Left renal cortex interstitium (tissue), 4 donors: Measurements from ENCODE around the gene CIDEB. TPM values are rescaled to one million over a fixed set of nuclear protein-coding genes. Genes with fewer than 3 reads are reported as not detected.

Experiments used
- DNase-seq, 4 donors: peaks; one replicate each; pipeline ENCODE4 v3.0.0-alpha.2; 2013; ENCODE audit warnings: low read depth in 4 of 4, low spot score in 2 of 4, missing footprints in 1 of 4
- polyA plus RNA-seq, 4 donors: library from polyadenylated mRNA; unstranded; fragments of 120-200 nt; gene quantifications; one replicate each; pipeline ENCODE4 v1.2.1, GENCODE V29; 2013; ENCODE audit not compliant: insufficient read length in 4 of 4

The CIDEB gene
- polyA plus RNA-seq, 4 donors, result 22.4 to 25.3 (median 23.9) TPM

DNA sequence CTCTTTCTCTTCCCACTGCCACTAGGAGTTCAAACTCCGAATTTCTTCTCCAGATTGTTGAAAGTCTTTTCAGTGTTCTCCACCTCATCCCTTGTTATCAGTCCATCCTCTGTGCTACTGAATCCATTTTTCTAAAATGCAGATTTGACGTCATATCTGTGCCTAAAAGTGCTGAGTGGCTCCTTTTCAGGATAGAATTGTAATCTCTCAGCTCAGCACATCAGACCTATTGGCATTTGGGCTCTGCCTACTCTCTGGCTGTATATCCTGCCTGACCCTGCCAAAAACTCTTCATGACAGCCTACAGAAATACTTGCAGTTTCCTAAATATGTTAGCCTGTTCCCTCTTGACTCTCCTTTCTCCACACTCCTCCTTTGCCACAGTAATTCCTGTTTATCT lies 35.3 kb downstream of the CIDEB start:
- no peak for DNase-seq

GRCh38 chr14:24271834-24272263 lies 35.9 kb downstream of the CIDEB start:
- no peak for DNase-seq

GRCh38 chr14:24271134-24271833 lies 36.5 kb downstream of the CIDEB start, which contains the start of gene RABGGTA:
Gene RABGGTA (minus strand): TSS chr14:24271597. CDS start chr14:24271115, 482 bp downstream.
- DNase-seq, result peak; percentile 63 to 83 (median 77)

DNA sequence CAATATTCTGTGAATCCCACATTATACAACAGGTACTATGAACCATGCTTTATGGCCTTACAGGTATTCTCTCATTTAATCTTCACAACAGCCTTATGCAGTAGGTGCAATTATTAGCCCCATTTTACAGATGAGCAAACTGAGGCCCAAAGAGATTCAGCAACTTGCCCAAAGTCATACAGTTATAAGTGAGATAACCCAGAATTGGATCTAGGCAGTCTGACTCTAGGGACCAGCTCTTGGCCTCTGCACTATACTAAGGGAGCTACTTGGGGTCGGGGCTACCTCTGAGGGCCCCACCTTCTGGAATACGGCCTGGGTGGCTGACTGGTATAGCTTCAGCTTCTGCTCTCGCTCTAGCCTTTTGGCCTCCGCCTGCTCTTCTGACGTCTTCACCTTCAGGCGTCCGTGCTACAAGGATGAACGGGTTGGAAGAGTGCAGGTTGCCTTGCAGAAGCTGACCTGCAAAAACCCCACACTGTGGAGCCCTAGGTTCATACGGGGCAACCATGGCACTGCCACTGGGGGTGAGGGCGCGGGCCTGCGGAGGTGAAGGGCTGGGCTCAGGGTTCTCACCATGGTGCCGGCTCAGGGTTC lies 37.1 kb downstream of the CIDEB start:
- no peak for DNase-seq

DNA sequence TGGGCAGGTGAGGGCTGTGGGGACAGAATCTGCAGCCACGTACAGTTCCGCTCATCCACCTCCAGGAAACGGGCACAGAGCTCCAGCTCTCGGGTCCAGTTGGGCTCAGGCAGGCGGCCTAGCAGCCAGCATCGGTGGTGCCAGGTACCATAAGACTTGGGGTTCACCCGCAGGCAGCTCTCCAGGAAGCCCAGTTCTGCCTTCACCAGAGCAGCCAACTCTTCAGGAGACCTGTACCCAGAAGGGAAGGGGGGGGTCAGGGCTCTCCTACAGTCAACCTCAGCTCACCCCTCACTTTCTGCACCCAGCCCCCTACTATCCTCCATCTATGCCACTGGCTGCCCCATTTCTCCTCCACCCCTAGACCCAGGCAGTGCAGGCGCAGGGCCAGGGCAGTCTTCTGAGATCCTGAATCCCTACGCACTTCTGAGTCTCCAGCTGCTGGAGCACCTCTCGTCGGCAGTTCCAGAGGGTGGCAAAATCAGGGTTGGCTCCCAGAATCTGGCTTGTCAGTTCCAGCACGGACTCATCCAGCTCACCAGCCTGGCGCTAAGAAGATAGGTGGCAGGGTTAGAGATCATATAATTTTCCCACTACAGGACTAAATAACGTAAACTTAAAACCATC lies 37.8 kb downstream of the CIDEB start:
- no peak for DNase-seq

- no peak for DNase-seq
Observed at GRCh38 chr14:24269368-24269767, 38.4 kb downstream of the CIDEB start.

GRCh38 chr14:24268225-24268624 lies 39.6 kb downstream of the CIDEB start:
- DNase-seq, result no peak

DNA sequence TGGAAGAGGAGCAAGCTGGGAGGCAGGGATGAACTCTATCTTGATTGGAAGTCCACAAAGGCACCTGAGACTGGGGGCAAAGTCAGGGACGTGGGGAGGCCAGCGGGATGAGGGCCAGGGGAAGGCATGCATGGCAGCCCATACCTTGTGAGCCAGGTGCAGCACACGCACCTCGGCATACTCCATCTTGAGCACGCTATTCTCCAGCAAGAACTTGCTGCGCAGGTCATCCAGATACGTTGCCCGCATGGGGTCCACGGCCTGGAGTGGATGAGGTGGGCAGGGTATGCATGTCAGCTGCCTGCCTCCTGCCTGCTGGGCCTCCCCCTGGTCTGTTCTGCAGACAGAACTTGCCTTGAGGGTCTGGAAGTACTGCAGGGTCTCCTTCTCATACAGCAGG lies 40.3 kb downstream of the CIDEB start:
- no peak for DNase-seq

GRCh38 chr14:24266344-24267244 lies 41.2 kb downstream of the CIDEB start:
- no peak for DNase-seq

- DNase-seq, result no peak
Observed at GRCh38 chr14:24264298-24264697, 43.5 kb downstream of the CIDEB start.

DNA sequence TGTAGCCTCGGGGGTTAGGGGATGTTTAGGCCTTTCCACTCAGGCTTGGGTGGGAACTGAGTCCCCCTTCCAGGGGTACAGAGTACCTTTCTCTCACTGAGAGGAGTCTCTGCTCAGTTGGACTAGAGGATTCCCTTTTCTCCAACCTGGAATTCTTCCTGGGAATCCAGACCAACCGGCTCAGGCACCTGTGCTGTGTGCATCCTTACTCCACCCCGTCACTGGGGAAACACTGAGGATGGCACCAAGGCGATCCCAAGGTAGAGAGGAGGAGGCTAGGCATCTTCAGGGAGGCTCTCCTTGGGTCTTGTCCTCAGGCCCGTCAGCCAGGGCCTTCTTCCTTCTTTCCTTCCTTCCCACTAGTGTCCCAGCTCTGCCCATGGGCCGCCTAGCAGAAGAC lies 43.9 kb downstream of the CIDEB start:
- no peak for DNase-seq

- no peak for DNase-seq
Observed at GRCh38 chr14:24262821-24263733, 44.7 kb downstream of the CIDEB start, which contains the start of gene TGM1. Gene TGM1 (minus strand): TSS chr14:24263177. CDS start chr14:24262352, 825 bp downstream.

DNA sequence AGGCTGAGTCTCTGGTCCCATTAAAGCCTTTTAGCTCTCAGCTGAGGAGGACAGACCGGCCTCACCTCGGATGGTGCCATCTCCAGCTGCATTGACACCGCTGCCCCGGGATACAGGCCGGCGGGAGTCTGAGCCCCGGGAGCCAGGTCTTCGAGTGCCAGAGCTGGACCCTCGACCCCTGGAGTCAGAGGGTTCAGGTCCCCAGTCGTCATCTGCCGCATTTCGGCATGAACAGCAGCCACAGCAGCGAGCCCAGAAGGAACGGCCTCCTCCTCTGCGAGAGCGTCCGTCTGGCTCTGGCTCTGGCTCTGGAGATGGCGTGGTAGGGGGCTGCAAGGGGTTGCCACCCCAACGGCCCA lies 45.8 kb downstream of the CIDEB start:
- DNase-seq, result no peak

DNA sequence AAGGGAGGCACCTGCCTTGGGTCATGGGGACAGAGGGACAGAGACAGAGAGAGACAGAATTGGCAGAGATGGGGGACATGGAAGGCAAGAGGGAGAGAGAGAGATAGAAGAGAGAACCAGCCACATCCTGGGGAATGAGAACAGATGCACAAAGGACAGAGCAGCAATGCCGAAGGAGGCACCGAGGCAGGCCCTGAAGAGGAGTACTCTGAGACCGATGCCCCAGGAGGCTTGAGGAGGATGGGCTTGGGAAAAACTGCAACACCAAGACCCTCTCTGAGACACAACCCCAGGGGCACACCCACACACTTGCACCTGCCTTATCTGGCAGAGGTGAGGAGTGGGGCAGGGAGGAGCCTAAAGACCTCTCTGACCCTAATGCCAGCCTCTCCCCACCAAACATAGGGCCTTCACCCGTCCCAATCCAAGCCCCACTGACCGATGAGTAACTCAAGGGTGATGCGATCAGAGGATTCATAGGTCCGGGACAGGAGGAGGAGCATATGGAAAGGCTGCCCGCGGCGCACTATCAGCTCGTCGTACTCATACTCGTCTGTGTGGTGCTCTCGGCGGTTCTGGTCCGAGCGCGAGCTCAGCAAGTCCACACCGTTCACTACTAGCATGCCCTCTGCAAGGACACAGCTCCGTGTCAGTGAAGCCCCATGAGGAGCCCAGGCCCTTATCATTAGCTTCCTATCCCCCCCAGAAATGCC lies 46.4 kb downstream of the CIDEB start:
- DNase-seq, result no peak

DNA sequence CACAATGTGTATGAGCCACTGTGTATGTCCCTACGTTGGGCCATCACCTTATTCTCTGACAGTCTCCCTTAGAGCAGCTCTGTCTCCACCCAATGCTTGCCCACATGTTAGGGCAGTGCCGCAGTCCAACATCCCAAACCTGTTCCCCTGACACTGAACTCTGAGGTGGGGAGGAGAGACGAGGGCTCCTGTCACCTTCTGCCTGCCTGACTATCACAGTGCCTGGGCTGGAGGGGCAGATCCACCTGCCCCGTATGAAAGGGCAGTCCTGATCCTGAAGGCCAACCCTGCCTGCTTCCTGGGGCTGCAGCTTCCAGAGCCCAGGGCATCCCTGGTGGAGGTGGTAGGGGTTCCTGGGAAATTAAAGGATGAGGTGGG lies 47.0 kb downstream of the CIDEB start:
- no peak for DNase-seq

- DNase-seq, result no peak
Observed at GRCh38 chr14:24260026-24260779, 47.6 kb downstream of the CIDEB start.

DNA sequence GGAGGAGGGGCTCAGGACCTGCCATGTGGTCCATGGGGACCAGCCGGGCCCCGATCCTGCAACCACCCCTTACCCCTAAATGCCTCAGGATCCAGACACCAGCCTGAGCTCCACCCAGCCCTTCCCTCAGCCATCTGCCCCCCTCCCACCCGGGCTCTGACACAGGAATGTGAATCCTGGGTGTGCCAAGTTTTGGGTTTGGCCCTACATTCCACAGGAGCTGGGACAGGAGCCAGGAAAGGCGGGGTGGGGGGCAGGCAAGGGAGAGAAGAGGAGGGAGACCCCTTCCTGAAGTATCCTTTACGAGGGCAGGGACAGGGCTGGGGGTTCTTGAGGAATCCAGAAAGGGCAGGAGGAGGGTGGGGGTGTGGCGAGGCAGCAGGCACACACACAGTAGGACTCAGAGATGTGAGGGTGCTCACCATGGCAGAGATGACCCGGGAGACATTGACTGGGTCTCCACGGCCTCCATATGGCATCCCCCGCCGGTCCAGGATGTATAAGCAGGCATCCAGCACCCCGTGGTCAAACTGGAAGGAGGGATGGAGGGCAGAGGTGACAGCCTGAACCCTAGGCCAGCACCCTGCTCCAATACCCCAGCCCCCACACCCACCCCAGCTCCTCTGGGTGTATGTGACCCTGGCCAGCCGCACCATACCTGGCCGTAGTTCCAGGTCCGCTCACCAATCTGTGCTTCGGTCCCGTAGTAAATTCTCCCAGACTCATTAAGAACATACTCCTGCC lies 48.3 kb downstream of the CIDEB start:
- DNase-seq, result no peak
